ENCODE data around the gene HSPBAP1.

The HSPBAP1 gene

GRCh38 chr3:122793568-122794416 is at the start of gene HSPBAP1:
TSS of gene HSPBAP1 (minus strand) at chr3:122793831. CDS start at chr3:122793680, 151 bp downstream.
- DNase-seq: no peak

- no peak for DNase-seq
Measured at GRCh38 chr3:122835590-122835989, 42.0 kb upstream of the HSPBAP1 start.

GRCh38 chr3:122828281-122828680 is 34.6 kb upstream of the HSPBAP1 start:
- no peak for DNase-seq

- no peak for DNase-seq
Measured at GRCh38 chr3:122826278-122826677, 32.6 kb upstream of the HSPBAP1 start.

- DNase-seq: no peak
Measured at GRCh38 chr3:122825460-122825859, 31.8 kb upstream of the HSPBAP1 start.

- DNase-seq: no peak
Measured at GRCh38 chr3:122824465-122825381, 31.1 kb upstream of the HSPBAP1 start.

- DNase-seq: no peak
Measured at GRCh38 chr3:122816587-122816986, 23.0 kb upstream of the HSPBAP1 start.

- no peak for DNase-seq
Measured at GRCh38 chr3:122810734-122811133, 17.1 kb upstream of the HSPBAP1 start.

GRCh38 chr3:122803977-122804376 is 10.3 kb upstream of the HSPBAP1 start:
- no peak for DNase-seq

- DNase-seq: no peak
Measured at GRCh38 chr3:122802323-122802722, 8.7 kb upstream of the HSPBAP1 start.

GRCh38 chr3:122800706-122801237 is 7.1 kb upstream of the HSPBAP1 start:
- DNase-seq: no peak

GRCh38 chr3:122800031-122800430 is 6.4 kb upstream of the HSPBAP1 start:
- no peak for DNase-seq

GRCh38 chr3:122799322-122799721 is 5.7 kb upstream of the HSPBAP1 start:
- DNase-seq: no peak

GRCh38 chr3:122797291-122797690 is 3.7 kb upstream of the HSPBAP1 start:
- DNase-seq: no peak

GRCh38 chr3:122795674-122796195 is 2.1 kb upstream of the HSPBAP1 start:
- DNase-seq: no peak

- DNase-seq: no peak
Measured at GRCh38 chr3:122794779-122795673, 1.4 kb upstream of the HSPBAP1 start, which contains the start of gene SLC49A4. TSS of gene SLC49A4 (plus strand) at chr3:122795069. CDS start at chr3:122795193, 124 bp downstream.

- no peak for DNase-seq
Measured at GRCh38 chr3:122794483-122794778, 800 bp upstream of the HSPBAP1 start.

- DNase-seq: no peak
Measured at GRCh38 chr3:122789585-122790273, 3.9 kb downstream of the HSPBAP1 start.

GRCh38 chr3:122787872-122788271 is 5.8 kb downstream of the HSPBAP1 start:
- DNase-seq: no peak

- no peak for DNase-seq
Measured at GRCh38 chr3:122786066-122786465, 7.6 kb downstream of the HSPBAP1 start.

- no peak for DNase-seq
Measured at GRCh38 chr3:122785231-122785630, 8.4 kb downstream of the HSPBAP1 start.

- no peak for DNase-seq
Measured at GRCh38 chr3:122784436-122784835, 9.2 kb downstream of the HSPBAP1 start.

Data from NCI-H524 (cell line).